Lung (tissue), 12 donors: ENCODE data around the gene PASK. TPM values are rescaled to one million over a fixed set of nuclear protein-coding genes. Genes with fewer than 3 reads are reported as not detected.

Experiments used
- ATAC-seq: fragments of 200-7000 bp; cut with Tn5 transposase; one replicate; pipeline ENCODE4 v1.9.1; 2020; ENCODE audit warnings: moderate number of reproducible peaks; ENCODE audit not compliant: insufficient read depth, low FRiP score
- DNase-seq, 3 donors: peaks; one replicate each; pipeline ENCODE4 v3.0.0-alpha.2; 2013 to 2017
- H3K27ac ChIP-seq, 2 donors: one replicate each; pipeline ENCODE4 v1.5.1; 2013; ENCODE audit warnings: mild to moderate bottlenecking in 2 of 2, moderate library complexity in 2 of 2, control low read depth in 1 of 2, inconsistent platforms in 1 of 2, low read depth in 1 of 2, low read length in 1 of 2
- H3K27me3 ChIP-seq, 3 donors: one replicate each; pipeline ENCODE4 v1.5.1; 2013; ENCODE audit warnings: low read length in 2 of 3; ENCODE audit not compliant: control insufficient read depth in 3 of 3, insufficient read depth in 3 of 3
- H3K36me3 ChIP-seq, 4 donors: one replicate each; pipeline ENCODE4 v1.5.1; 2013; ENCODE audit warnings: low read length in 4 of 4, mild to moderate bottlenecking in 1 of 4, moderate library complexity in 1 of 4; ENCODE audit not compliant: control insufficient read depth in 4 of 4, insufficient read depth in 4 of 4
- H3K4me1 ChIP-seq, 5 donors: one replicate each; pipeline ENCODE4 v1.5.1; 2013; ENCODE audit warnings: low read length in 5 of 5, mild to moderate bottlenecking in 2 of 5, moderate library complexity in 1 of 5; ENCODE audit not compliant: control insufficient read depth in 5 of 5, insufficient read depth in 5 of 5
- H3K4me3 ChIP-seq: one replicate; pipeline ENCODE4 v1.5.1; 2013; ENCODE audit warnings: mild to moderate bottlenecking, control low read depth, moderate library complexity
- H3K9ac ChIP-seq, 2 donors: one replicate each; pipeline ENCODE4 v1.5.1; 2013; ENCODE audit warnings: low read length in 2 of 2, control low read depth in 1 of 2; ENCODE audit not compliant: insufficient read depth in 1 of 2
- H3K9me3 ChIP-seq, 4 donors: one replicate each; pipeline ENCODE4 v1.5.1; 2013; ENCODE audit warnings: low read length in 3 of 4, mild to moderate bottlenecking in 1 of 4, moderate library complexity in 1 of 4; ENCODE audit not compliant: control insufficient read depth in 4 of 4, insufficient read depth in 3 of 4
- WGBS, 2 donors: extraction: QIAGEN DNeasy Blood & Tissue Kit; methylation state at CpG; one replicate each; pipeline ENCODE4 v1.1.7; 2013; 5-methylcytosine and 5-hydroxymethylcytosine counted together
- polyA plus RNA-seq, 2 donors: library from polyadenylated mRNA; stranded (reverse); fragments of 200-250 nt; gene quantifications; one replicate each; pipeline ENCODE4 v1.2.1, GENCODE V29; 2013
- total RNA-seq, 2 donors: library from RNA; depleted of rRNA in 1 of 2; stranded (reverse); fragments of >200 nt in 1 of 2; gene quantifications; one replicate each; pipeline ENCODE4 v1.2.1, GENCODE V29; 2014 to 2021
- TF ChIP-seq, protein P1 (sequence below): IDR thresholded peaks from 2 replicates; pipeline ENCODE4 v1.5.1; 2012; ENCODE audit warnings: mild to moderate bottlenecking; ENCODE audit errors: control extremely low read depth, extremely low read depth
- donor health status: control.
- donor health status: control.
- donor health status: Bipolar disorder and iron deficiency.
- donor health status: healthy.
- donor health status: DM: yes; HTN: yes; CAD: no.

Gene PASK
- total and polyA plus RNA-seq, 4 donors = 3.5 to 21.8 (median 13.2) TPM

DNA sequence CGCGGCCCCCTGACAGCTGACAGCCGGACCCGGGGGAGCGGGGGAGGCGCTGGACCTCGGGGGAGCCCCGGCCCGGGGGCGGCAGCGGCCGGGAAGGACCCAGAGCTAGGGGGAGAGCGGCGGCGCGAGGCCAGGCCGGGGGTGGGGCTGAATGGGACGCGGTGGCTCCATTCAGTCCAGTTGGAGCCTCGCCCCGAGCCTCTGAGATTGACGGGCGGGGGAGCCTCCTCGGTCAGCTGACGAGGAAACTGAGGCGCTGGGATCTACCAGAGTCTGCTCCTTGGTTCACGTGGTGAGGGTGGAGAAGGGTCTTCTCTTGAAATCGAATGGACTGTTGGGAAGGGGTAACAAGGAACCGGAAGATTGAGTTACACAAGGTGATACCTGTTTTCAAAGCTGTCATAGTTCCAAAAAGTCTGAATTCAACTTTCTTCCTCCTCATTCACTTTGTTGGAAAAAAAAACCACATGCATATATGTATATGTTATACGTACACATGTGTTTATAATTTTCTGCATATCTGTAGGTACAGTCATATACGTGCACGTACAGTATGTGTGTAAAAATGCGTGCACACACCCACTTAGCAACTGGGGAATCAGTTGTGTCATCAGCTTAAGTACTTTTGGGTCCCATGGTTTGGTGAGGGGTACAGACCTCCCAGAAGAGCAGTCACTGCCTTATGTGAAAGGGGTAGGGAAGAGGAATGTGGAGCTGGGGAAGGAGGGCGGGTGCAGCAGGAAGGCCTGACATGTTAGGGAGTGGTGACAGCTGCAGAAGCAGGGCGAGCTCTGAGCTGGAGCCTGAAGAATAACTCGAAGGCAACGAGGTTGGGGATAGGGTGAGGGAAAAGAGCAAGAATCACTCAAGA is 1.6 kb upstream of the PASK start:
- TF ChIP-seq, protein P1, sequence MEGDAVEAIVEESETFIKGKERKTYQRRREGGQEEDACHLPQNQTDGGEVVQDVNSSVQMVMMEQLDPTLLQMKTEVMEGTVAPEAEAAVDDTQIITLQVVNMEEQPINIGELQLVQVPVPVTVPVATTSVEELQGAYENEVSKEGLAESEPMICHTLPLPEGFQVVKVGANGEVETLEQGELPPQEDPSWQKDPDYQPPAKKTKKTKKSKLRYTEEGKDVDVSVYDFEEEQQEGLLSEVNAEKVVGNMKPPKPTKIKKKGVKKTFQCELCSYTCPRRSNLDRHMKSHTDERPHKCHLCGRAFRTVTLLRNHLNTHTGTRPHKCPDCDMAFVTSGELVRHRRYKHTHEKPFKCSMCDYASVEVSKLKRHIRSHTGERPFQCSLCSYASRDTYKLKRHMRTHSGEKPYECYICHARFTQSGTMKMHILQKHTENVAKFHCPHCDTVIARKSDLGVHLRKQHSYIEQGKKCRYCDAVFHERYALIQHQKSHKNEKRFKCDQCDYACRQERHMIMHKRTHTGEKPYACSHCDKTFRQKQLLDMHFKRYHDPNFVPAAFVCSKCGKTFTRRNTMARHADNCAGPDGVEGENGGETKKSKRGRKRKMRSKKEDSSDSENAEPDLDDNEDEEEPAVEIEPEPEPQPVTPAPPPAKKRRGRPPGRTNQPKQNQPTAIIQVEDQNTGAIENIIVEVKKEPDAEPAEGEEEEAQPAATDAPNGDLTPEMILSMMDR = no peak
- peak overlapping the region; percentile 92 for H3K4me3 ChIP-seq
- H3K27me3 ChIP-seq = no peaks in the 10 kb centered on the region
- peaks cover 0 to 15% (median 5%) of the 10 kb centered on the region in 4 donors for H3K36me3 ChIP-seq
- H3K9ac ChIP-seq = peak overlapping the region; percentile 51 to 52
- H3K4me1 ChIP-seq = peaks cover 0 to 25% (median 6%) of the 10 kb centered on the region in 5 donors
- peak; percentile 51 to 67 (median 62) for DNase-seq
- WGBS, 2 donors = 9 to 14% methylated on average over 34 to 37 of the region's 37 CpGs
- H3K9me3 ChIP-seq = no peaks in the 10 kb centered on the region
- peak overlapping the region; percentile 87 for H3K27ac ChIP-seq
- peak; percentile 13 for ATAC-seq

DNA sequence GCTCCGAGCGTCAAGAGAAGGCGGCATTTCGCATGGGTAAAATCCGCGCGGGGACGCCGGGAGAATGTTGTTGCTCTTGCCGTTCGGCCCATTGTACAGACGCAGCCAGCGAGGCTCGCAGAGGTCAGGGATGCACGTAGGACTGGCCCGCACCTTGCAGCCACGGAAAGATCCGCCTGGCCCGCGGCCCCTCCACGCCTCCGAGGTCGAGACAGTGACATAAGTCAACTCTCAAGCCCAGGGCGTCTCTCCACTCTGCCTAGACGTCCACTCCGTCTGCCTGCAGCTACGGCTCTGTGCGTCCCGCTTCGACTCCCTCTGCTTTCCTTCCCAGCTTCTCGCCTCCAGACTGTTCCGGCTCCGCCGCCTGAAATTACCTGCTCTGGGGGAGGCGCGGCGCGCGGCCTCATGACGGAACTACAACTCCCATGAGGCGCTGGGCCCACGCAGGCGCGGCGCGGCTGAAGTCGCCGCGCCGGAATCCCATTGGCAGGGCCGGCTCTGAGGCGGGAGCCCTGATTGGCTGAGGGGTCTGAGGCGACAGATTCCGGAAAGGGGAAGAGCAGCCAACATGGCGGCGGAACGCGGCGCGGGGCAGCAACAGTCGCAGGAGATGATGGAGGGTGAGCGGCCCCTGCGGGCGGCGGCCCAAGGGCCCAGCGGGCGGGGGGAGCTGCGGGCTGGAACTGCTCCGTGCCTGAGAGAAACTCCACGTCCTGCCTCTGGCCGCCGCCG is 820 bp upstream of the PASK start, which contains the start of gene PPP1R7:
TSS of gene PPP1R7 (plus strand) at position 543 of the 735 bp plus-strand sequence. CDS start at position 572, 29 bp downstream.
- peak within 1 kb of the TSS; percentile 87 to 89 for H3K27ac ChIP-seq
- peak; percentile 96 to 97 (median 96) for DNase-seq
- H3K4me1 ChIP-seq = peaks cover 0 to 25% (median 6%) of the 10 kb centered on the region in 5 donors
- peak within 1 kb of the TSS; percentile 51 to 52 for H3K9ac ChIP-seq
- TF ChIP-seq, protein P1 = no peak
- peak within 1 kb of the TSS; percentile 92 for H3K4me3 ChIP-seq
- no peaks in the 10 kb centered on the region for H3K27me3 ChIP-seq
- WGBS, 2 donors = 1% methylated on average over 66 to 73 of the region's 73 CpGs
- peak; percentile 93 for ATAC-seq
- peaks cover 0 to 14% (median 4%) of the 10 kb centered on the region in 4 donors for H3K36me3 ChIP-seq
- H3K9me3 ChIP-seq = no peaks in the 10 kb centered on the region

DNA sequence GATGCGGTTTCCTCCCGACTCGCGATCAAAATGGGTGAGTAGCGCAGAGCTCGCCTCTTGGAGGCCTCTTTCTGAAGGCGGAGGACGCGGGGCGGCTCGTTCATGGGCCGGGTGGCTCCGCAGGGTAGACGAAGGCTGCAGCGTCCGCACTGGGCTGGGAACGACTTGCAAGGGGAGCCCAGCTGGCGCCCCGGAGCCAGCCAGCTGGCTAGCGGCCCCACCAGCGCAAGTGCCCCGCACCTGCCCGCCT is 328 bp upstream of the PASK start:
- peak overlapping the region in 1 of 2 donors; percentile 89 for H3K27ac ChIP-seq
- 0% methylated on average over 23 of the region's 23 CpGs for WGBS, 2 donors
- no peak overlapping the region for H3K9ac ChIP-seq
- H3K27me3 ChIP-seq = no peaks in the 10 kb centered on the region
- ATAC-seq (no peak), DNase-seq (no peak)
- H3K36me3 ChIP-seq = peaks cover 0 to 10% (median 2%) of the 10 kb centered on the region in 4 donors
- TF ChIP-seq, protein P1 = no peak
- peak overlapping the region; percentile 92 for H3K4me3 ChIP-seq
- peaks cover 0 to 25% (median 6%) of the 10 kb centered on the region in 5 donors for H3K4me1 ChIP-seq
- H3K9me3 ChIP-seq = no peaks in the 10 kb centered on the region
